Measurements from ENCODE around the gene VAV2.

Gene VAV2

DNA sequence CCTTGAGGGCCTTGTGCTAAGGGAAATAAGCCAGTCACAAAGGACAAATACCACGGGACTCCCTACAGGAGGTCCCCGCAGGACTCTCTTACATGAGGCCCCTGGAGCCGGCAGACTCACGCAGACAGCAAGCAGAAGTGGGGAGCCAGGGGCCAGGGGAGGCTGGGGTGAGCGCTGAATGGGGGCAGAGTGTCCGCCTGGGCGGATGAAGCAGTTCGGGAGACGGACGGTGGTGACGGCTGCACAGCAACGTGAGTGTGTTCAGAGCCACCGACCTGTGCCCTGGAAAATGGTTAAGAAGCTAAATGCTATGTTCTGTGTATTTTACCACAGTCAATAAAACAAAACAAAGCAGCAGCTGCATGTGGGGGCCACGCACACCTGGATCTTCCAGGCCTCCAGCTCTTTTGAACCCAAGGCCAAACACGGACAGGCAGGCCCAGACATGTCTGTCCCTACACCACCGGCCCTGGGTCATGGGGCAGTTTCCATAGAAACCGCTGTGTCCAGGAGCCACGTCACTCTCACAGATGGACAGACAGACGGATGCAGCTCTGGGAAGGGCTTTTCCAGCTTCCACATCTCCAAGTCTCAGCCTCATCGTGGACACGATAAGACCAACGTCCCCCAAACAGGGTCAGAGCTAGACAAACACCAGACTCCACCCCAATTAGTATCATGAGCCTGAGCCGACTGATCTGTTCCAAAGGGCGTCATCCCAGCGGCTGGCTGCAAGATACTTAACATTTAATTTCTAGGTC, 103.9 kb downstream of the VAV2 start:
- peak; percentile 87 for DNase-seq (ENCODE audit: insufficient read length, low spot score)

DNA sequence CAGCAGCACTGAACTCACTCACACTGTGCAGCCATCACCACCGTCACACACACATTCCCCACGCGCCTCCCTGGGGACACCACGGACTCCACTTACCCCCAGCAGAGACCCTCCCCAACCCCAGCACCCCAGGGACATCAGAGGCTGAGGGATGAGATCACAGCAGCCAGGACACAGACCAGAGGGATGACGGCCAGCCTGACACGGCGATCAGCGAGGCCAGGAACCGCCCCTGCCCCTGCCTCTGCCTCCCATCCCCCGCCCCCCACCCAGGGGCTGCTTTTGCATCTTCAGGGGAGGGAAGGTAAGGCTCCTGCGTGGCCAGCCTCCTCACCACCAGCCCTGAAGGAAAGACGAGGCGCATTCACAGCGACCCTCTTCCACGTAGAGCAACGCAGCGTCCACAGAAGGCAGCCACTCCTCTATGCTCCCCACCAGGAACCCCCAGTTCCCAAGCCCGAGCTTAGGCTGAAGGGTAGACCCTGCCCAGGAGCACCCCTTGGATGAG, 104.5 kb downstream of the VAV2 start:
- TF ChIP-seq, protein P1, sequence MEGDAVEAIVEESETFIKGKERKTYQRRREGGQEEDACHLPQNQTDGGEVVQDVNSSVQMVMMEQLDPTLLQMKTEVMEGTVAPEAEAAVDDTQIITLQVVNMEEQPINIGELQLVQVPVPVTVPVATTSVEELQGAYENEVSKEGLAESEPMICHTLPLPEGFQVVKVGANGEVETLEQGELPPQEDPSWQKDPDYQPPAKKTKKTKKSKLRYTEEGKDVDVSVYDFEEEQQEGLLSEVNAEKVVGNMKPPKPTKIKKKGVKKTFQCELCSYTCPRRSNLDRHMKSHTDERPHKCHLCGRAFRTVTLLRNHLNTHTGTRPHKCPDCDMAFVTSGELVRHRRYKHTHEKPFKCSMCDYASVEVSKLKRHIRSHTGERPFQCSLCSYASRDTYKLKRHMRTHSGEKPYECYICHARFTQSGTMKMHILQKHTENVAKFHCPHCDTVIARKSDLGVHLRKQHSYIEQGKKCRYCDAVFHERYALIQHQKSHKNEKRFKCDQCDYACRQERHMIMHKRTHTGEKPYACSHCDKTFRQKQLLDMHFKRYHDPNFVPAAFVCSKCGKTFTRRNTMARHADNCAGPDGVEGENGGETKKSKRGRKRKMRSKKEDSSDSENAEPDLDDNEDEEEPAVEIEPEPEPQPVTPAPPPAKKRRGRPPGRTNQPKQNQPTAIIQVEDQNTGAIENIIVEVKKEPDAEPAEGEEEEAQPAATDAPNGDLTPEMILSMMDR (IDR thresholded peaks at IDR 0.05; ENCODE audit: insufficient read depth, missing control alignments) = no peak
- DNase-seq (ENCODE audit: insufficient read length, low spot score) (no peak), FAIRE-seq (no peak)

More for the DNA sequence above, 103.9 kb downstream of the VAV2 start:
- peak; percentile 44 for FAIRE-seq
- TF ChIP-seq, protein P1 (IDR thresholded peaks at IDR 0.05; ENCODE audit: insufficient read depth, missing control alignments) = no peak

DNA sequence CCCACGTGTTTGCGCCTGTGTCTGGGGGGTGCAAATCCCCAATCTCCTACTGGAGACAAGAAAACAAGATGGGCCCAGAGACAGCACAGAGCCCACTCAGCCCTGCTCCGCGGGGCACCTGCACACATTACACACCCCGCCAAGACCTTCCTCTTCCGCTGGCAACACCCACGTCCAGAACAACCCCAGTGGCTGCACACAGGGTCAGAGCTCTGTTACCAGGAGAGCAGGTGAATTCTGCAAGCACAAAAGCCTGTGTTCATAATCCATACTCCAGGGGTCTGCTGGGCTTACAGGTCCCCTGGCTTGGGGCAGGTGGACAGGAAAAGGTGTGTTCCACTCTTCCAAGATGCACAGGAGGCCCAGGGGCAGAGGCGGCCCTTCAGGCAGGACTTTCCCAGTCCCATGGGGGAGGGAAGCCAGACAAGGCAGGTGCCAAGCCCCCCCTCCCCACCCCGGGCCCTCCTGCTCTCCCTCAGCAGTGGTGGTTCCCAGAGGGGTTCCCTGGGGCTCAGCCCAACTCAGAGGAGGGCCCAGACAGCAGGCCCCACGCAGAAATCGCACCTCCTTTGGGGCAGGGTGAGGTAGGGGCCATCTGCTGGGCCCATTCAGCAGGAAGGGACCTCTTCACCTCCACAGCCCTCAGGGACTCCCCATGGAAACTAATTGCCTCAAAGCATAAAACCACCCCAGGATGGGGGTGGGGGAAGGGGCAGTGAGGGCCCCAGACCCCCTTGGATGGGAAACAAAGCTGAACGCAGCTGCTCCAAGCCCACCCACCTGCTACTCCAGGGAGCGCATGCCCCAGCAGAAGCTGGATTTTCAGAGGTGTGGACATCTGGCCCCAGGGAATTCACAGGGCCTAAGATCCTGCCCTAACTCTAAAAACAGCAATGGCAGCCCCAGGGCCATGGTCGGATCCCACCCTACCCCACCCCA, 105.3 kb downstream of the VAV2 start:
- FAIRE-seq = no peak
- no peak for DNase-seq (ENCODE audit: insufficient read length, low spot score)
- TF ChIP-seq, protein P1 (IDR thresholded peaks at IDR 0.05; ENCODE audit: insufficient read depth, missing control alignments) = no peak

DNA sequence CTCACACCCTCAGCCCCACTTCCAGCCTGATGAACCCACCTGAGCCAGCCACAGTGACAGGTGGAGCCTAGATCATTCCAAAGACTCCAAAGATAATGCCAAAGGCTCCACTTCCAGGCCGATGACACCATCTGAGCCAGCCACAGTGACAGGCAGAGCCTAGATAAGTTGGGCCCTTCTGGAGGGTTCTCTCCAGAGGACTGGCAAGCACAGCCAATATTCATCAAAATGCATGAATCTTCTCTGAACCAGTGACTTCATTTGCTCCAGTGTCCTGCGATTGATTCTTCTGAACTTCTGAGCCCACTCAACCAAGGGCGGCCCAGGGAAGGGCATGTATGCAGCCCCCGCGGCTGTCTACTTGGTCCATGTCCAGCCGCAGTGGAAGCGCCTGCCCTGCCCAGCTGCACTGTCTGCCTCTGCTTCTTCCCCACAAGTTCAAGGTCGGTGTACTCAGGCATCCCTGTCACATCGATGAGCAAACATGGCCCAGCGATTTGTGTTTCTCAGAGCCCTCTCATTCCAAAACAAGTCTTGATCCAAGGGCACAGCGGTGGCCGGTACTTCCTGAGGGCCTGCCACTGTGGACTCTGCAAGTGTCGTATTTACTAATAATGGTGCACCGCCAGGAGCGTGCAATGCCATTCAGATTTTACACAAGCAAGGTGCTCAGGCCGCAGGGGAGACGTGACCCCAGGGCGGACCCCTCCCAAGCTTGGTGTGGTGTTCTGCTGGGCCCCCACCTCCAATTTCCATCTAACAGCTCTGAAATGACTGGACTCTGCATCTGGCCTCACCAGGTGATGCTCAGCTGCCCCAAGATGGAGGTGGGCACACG, 107.0 kb downstream of the VAV2 start:
- TF ChIP-seq, protein P1 (IDR thresholded peaks at IDR 0.05; ENCODE audit: insufficient read depth, missing control alignments) = no peak
- FAIRE-seq = no peak
- DNase-seq (ENCODE audit: insufficient read length, low spot score) = no peak

DNA sequence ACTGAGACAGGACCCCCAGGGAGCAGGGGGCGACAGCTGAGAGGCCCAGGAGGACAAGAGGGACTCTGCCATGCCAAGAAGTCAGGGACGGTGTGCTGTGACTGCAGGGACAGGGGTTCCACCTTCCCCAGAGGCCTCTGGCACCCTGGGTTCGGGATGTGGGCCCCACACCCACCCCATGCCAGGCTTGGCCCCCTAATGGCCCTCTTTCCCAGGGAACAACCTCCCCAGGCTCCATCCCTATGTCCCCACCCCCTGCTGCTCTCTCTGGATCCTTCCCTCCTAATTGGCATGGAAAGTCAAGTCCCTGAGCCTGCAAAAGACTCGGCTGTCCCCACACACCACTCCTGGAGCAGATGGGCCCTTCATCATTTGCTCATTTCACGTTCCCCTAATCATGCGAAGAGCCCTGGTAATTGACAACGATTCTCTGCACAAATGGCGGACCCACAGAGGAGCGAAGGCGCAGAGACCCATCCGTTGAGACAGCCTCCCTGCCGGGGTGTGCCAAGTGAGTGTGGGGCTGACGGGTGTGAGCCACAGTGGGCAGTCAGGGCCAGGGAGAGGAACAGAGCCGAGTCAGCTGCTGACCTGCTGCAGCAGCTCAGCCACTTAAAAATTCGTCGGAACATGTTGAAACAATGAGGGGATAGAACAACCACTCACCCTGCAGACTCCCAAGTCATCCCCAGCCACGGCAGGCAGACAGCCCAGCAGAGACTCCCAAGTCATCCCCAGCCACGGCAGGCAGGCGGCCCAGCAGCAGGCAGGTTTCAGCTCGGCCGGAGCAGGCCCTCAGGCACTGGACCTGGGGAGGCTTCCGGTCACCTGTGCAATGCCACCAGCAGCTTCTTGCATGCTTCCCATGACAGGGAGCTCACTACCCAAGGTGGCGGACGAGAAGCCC, 109.0 kb downstream of the VAV2 start:
- TF ChIP-seq, protein P1 (IDR thresholded peaks at IDR 0.05; ENCODE audit: insufficient read depth, missing control alignments) = no peak
- FAIRE-seq = no peak

More for the DNA sequence above, 109.0 kb downstream of the VAV2 start:
- DNase-seq (ENCODE audit: insufficient read length, low spot score) = no peak

Measured in D721Med (cell line).